GM20431 (cell line): ENCODE data around the gene LILRA5.
"Not testable (repeated sequence)": the region's sequence is repeated elsewhere in the genome, so short reads cannot be mapped to it uniquely, and the experiment has no call there.

ENCODE experiments used
- in situ Hi-C: fragments of 300-500 bp; cut with MseI, MboI; formaldehyde crosslinking; loops from one replicate; pipeline ENCODE4 v1.15.0; 2020; ENCODE audit warnings: low sequenced_read_pairs; ENCODE audit not compliant: unreplicated experiment

The LILRA5 gene

GRCh38 chr19:54279406-54279962 lies 33.5 kb downstream of the LILRA5 start:
- in situ Hi-C loops, result no loop called here

GRCh38 chr19:54278571-54279195 lies 34.3 kb downstream of the LILRA5 start:
- in situ Hi-C loops, result not testable (repeated sequence)

GRCh38 chr19:54278056-54278455 lies 34.9 kb downstream of the LILRA5 start:
- in situ Hi-C loops, result not testable (repeated sequence)

GRCh38 chr19:54277111-54277615 lies 35.8 kb downstream of the LILRA5 start:
- in situ Hi-C loops, result not testable (repeated sequence)

- in situ Hi-C loops, result no loop called here
Observed at GRCh38 chr19:54275951-54276350, 37.0 kb downstream of the LILRA5 start.

- in situ Hi-C loops, result not testable (repeated sequence)
Observed at GRCh38 chr19:54274516-54274915, 38.5 kb downstream of the LILRA5 start.

- in situ Hi-C loops, result no loop called here
Observed at GRCh38 chr19:54273821-54274220, 39.1 kb downstream of the LILRA5 start.

GRCh38 chr19:54272181-54272580 lies 40.8 kb downstream of the LILRA5 start:
- in situ Hi-C loops, result not testable (repeated sequence)

- in situ Hi-C loops, result not testable (repeated sequence)
Observed at GRCh38 chr19:54271587-54271986, 41.4 kb downstream of the LILRA5 start.

- in situ Hi-C loops, result no loop called here
Observed at GRCh38 chr19:54271106-54271505, 41.9 kb downstream of the LILRA5 start.

GRCh38 chr19:54268936-54269335 lies 44.0 kb downstream of the LILRA5 start:
- in situ Hi-C loops, result no loop called here

- in situ Hi-C loops, result no loop called here
Observed at GRCh38 chr19:54266133-54266532, 46.8 kb downstream of the LILRA5 start.

GRCh38 chr19:54262470-54262869 lies 50.5 kb downstream of the LILRA5 start:
- in situ Hi-C loops, result no loop called here

- in situ Hi-C loops, result no loop called here
Observed at GRCh38 chr19:54262066-54262465, 50.9 kb downstream of the LILRA5 start.

GRCh38 chr19:54257116-54257480 lies 55.9 kb downstream of the LILRA5 start, which contains the start of gene LILRB5:
Gene LILRB5 (minus strand): TSS chr19:54257273. CDS start chr19:54257193, 80 bp downstream.
- in situ Hi-C loops, result no loop called here
